Measurements from ENCODE around the gene SETDB1. TPM values are rescaled to one million over a fixed set of nuclear protein-coding genes. Genes with fewer than 3 reads are reported as not detected.
A peak's percentile ranks its signal among the peaks of the same experiment; 100 is the strongest.

The SETDB1 gene
- total RNA-seq, 4 donors from 2014 or later, result 21.8 to 63.2 (median 54.4) TPM

DNA sequence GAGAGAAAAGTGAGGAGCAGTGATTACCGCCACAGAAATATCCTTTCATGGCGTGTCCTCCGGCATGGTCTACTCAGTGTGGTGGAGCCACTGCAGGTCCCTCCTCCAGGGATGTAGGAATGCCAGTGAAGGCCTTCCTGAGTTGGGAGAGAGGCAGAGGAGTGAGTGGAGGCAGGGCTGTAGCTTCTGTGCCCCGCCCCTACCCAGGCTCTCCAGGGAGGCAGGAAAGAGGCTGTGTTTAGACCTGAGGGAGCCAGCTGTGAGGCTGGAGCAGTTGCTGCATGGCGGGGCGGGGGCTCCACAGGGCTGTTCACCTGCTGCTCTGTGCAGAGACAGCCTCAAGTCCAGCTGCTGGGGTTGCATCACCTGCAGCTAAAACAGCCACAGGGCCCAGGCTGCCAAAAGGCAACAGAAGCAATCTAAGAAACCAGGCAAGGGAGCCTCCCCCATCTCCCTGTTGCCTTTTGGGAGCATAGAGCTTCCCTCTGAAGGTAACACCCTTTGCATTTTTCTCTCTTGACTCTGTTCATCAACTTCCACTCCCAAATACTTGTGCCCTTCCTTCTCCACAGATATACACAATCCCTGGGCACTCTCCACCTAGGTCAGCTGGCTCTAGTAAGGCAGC is 55.1 kb downstream of the SETDB1 start:
- H3K27ac ChIP-seq, result peak overlapping the region; percentile 73 to 74
- intact Hi-C loops (cut with DNase I; ENCODE audit: low total_unique reads), result no loop called here
- DNase-seq, result peak; percentile 31 to 44
- no peaks in the 10 kb centered on the region for H3K9me3 ChIP-seq
- H3K27me3 ChIP-seq, result no peaks in the 10 kb centered on the region
- no peaks in the 10 kb centered on the region for H3K36me3 ChIP-seq
- H3K4me3 ChIP-seq, result no peak overlapping the region
- TF ChIP-seq CTCF (IDR thresholded peaks at IDR 0.05), result no peak
- no peak for TF ChIP-seq POLR2A (IDR thresholded peaks at IDR 0.05)
- peaks cover 0 to 14% of the 10 kb centered on the region in 2 donors for H3K4me1 ChIP-seq

- Histone ChIP-seq H3K27me3 (no peaks in the 10 kb centered on the region), H3K4me3 (no peak within 1 kb of the TSS), H3K36me3 (no peaks in the 10 kb centered on the region), H3K9me3 (no peaks in the 10 kb centered on the region), H3K4me1 (peaks cover 0 to 14% of the 10 kb centered on the region in 2 donors), H3K27ac (peak within 1 kb of the TSS; percentile 73 to 74)
- TF ChIP-seq POLR2A (IDR thresholded peaks at IDR 0.05) (no peak), CTCF (IDR thresholded peaks at IDR 0.05) (no peak)
- DNase-seq, result peak; percentile 70 to 74
- intact Hi-C loops (cut with DNase I; ENCODE audit: low total_unique reads), result no loop called here
These were observed 55.9 kb downstream of the SETDB1 start, which contains the start of gene ANXA9 for GRCh38 chr1:150981805-150982712. Gene ANXA9 (plus strand): TSS chr1:150982292. CDS start chr1:150983106, 814 bp downstream.

- TF ChIP-seq CTCF (IDR thresholded peaks at IDR 0.05) (no peak), POLR2A (IDR thresholded peaks at IDR 0.05) (no peak)
- Histone ChIP-seq H3K9me3 (no peaks in the 10 kb centered on the region), H3K27ac (no peak overlapping the region), H3K4me1 (peaks cover 0 to 14% of the 10 kb centered on the region in 2 donors), H3K4me3 (no peak overlapping the region), H3K36me3 (no peaks in the 10 kb centered on the region), H3K27me3 (no peaks in the 10 kb centered on the region)
- DNase-seq, result no peak
- intact Hi-C loops (cut with DNase I; ENCODE audit: low total_unique reads), result no loop called here
These were observed 59.1 kb downstream of the SETDB1 start for GRCh38 chr1:150985179-150985825.

DNA sequence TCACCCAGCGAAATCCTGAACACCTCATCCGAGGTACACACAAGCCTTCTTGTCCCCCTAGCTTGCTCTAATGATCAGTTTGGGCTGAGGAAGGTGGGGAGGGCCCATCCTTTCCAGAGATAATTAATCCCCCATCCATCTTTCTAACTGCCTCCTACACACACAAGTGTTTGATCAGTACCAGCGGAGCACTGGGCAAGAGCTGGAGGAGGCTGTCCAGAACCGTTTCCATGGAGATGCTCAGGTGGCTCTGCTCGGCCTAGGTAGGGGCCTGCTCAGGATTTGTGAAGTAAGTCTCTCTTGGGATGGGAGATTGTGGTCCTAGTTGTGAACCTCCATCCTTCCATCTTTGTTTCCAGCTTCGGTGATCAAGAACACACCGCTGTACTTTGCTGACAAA is 61.8 kb downstream of the SETDB1 start:
- no peak for TF ChIP-seq CTCF (IDR thresholded peaks at IDR 0.05)
- TF ChIP-seq POLR2A (IDR thresholded peaks at IDR 0.05), result no peak
- no peaks in the 10 kb centered on the region for H3K9me3 ChIP-seq
- no peak overlapping the region for H3K27ac ChIP-seq
- no peaks in the 10 kb centered on the region for H3K4me1 ChIP-seq
- no peak overlapping the region for H3K4me3 ChIP-seq
- DNase-seq, result no peak
- H3K36me3 ChIP-seq, result no peaks in the 10 kb centered on the region
- intact Hi-C loops (cut with DNase I; ENCODE audit: low total_unique reads), result no loop called here
- no peaks in the 10 kb centered on the region for H3K27me3 ChIP-seq
